Measurements from ENCODE around the gene CCND3. TPM values are rescaled to one million over a fixed set of nuclear protein-coding genes. Genes with fewer than 3 reads are reported as not detected.

Gene CCND3
- total and polyA plus RNA-seq, 10 of the 15 experiments (the other 5 are each of a cell fraction or from before 2014, with no cell fraction given), result 6.0 to 86.4 (median 31.5) TPM

DNA sequence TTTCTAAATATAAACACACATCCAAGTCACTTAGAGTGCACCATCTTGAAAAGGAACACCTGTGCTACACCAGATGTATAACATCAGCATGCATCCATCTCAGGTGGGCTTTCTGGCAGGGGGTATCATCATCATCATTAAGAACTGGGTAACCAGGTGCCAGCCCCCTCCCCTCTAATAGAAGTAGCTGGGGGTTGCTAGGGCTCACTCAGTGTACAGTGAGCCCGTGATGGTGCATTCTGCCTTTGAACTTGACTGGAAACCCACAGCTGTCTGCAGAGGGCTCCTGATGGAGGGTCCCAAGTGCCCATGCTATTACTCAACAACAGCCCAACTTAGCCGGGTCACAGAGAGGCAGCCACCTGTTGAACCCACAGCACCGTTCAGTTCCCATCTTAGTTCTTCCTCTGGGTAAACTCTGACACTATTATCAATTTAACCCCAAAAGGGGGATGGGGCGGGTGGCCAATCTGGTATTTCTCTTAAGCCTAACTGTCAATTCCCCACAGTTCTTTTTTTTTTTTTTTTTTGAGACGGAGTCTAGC, 32.7 kb upstream of the CCND3 start (continued):
- TF ChIP-seq, protein P1, sequence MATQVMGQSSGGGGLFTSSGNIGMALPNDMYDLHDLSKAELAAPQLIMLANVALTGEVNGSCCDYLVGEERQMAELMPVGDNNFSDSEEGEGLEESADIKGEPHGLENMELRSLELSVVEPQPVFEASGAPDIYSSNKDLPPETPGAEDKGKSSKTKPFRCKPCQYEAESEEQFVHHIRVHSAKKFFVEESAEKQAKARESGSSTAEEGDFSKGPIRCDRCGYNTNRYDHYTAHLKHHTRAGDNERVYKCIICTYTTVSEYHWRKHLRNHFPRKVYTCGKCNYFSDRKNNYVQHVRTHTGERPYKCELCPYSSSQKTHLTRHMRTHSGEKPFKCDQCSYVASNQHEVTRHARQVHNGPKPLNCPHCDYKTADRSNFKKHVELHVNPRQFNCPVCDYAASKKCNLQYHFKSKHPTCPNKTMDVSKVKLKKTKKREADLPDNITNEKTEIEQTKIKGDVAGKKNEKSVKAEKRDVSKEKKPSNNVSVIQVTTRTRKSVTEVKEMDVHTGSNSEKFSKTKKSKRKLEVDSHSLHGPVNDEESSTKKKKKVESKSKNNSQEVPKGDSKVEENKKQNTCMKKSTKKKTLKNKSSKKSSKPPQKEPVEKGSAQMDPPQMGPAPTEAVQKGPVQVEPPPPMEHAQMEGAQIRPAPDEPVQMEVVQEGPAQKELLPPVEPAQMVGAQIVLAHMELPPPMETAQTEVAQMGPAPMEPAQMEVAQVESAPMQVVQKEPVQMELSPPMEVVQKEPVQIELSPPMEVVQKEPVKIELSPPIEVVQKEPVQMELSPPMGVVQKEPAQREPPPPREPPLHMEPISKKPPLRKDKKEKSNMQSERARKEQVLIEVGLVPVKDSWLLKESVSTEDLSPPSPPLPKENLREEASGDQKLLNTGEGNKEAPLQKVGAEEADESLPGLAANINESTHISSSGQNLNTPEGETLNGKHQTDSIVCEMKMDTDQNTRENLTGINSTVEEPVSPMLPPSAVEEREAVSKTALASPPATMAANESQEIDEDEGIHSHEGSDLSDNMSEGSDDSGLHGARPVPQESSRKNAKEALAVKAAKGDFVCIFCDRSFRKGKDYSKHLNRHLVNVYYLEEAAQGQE (IDR thresholded peaks at IDR 0.05; ENCODE audit: low read depth, low read length), result no peak
- TF ChIP-seq SREBF1 (IDR thresholded peaks at IDR 0.05; ENCODE audit: low read length), result no peak

DNA sequence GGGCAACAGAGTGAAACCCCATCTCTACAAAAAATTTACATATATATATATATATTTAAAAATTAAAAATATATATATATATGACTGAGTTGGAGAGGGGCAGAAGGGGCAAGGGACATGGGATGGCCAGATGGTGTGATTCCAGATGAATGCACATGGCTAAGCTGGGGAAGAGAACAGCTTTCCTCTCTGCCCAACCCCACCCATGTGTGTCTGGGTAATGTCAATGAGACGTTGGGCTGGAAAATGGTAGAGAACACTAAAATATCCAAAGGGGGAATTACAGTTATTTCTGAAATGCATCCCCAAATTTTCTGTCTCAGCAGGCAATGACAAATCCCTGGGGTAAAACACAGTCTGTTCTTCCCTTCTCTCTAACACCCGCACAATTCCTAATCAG, 31.2 kb upstream of the CCND3 start:
- FAIRE-seq (no peak), DNase-seq (ENCODE audit: low read depth, low spot score) (no peak), ATAC-seq (no peak)
- in situ Hi-C loops (cut with MboI) (no loop called here), intact Hi-C loops (cut with micrococcal nuclease; ENCODE audit: unreplicated experiment) (no loop called here)
- ChIA-PET RAD21 (ENCODE audit: unreplicated experiment) (no interaction called here), CTCF (interaction anchor here (1.1 kb wide), 1 partner anchor 30 kb away, joined by 3 read pairs; no protein-coding TSS in a partner anchor), SMC1A (ENCODE audit: uncharacterized antibody, unreplicated experiment) (interaction anchor here (1.8 kb wide), 1 partner anchor 50 kb away, joined by 3 read pairs; no protein-coding TSS in a partner anchor), POLR2A (interaction anchor here (0.6 kb wide), 1 partner anchor 10 kb away, joined by 7 read pairs; no protein-coding TSS in a partner anchor)
- no TSS peak for BruUV-seq (replicated peaks)
- Histone ChIP-seq H3K4me3 (no peak overlapping the region), H3K4me1 (ENCODE audit: control insufficient read depth, insufficient read depth, low read length) (peaks cover 4% of the 10 kb centered on the region; the same call in 1 of the 2 replicates), H3K4me2 (ENCODE audit: control insufficient read depth, insufficient read depth) (no peak overlapping the region), H3K79me2 (ENCODE audit: control insufficient read depth, insufficient read depth, low read length) (no peaks in the 10 kb centered on the region), H3K36me3 (ENCODE audit: control insufficient read depth in 2 of 2, insufficient read depth in 2 of 2, low read length in 1 of 2) (no peaks in the 10 kb centered on the region), H3K9ac (ENCODE audit: control insufficient read depth, insufficient read depth, low read length) (no peak overlapping the region), H4K20me1 (ENCODE audit: control insufficient read depth, insufficient read depth) (no peaks in the 10 kb centered on the region), H3K27me3 (replicated peaks in 1 of 2; ENCODE audit: control insufficient read depth in 2 of 2, insufficient read depth in 2 of 2, low read length in 1 of 2) (no peaks in the 10 kb centered on the region), H3K9me3 (replicated peaks; ENCODE audit: control insufficient read depth, insufficient read depth, low read length) (no peaks in the 10 kb centered on the region), H2AFZ (ENCODE audit: control insufficient read depth, low read depth, low read length) (no peak overlapping the region), H3K27ac (ENCODE audit: control insufficient read depth, insufficient read depth) (no peak overlapping the region)
- 47% methylated on average over 2 of the region's 2 CpGs for WGBS (ENCODE audit: insufficient coverage, insufficient replicate concordance, low lambda C conversion rate, missing lambda C conversion rate)
- TF ChIP-seq HCFC1 (IDR thresholded peaks at IDR 0.05; ENCODE audit: low read length), result no peak
- no peak for TF ChIP-seq NFYA (IDR thresholded peaks at IDR 0.05; ENCODE audit: borderline replicate concordance, low read depth, low read length)
- TF ChIP-seq CHD2 (IDR thresholded peaks at IDR 0.05; ENCODE audit: borderline replicate concordance, low read depth, low read length), result no peak
- no peak for TF ChIP-seq NR2C2 (IDR thresholded peaks at IDR 0.05; ENCODE audit: borderline replicate concordance, control insufficient read depth, insufficient read length, low read depth)

Data from GM12878 (cell line).